HepG2 (cell line): ENCODE data around the gene DPH2. TPM values are rescaled to one million over a fixed set of nuclear protein-coding genes. Genes with fewer than 3 reads are reported as not detected.

Source experiments
- ATF7-NPFF ChIP-seq: sonication (generic); formaldehyde crosslinking; IDR thresholded peaks from 2 replicates; pipeline ENCODE4 v1.8.1; 2023; ENCODE audit warnings: mild to moderate bottlenecking, low read depth, missing genetic modification reagents, moderate library complexity
- BHLHE40 ChIP-seq: IDR thresholded peaks from 2 replicates; pipeline ENCODE4 v1.6.1; 2011; ENCODE audit warnings: low read length, improper control_type of control experiment
- HNRNPK ChIP-seq: fragments of 200-400 bp; formaldehyde crosslinking; IDR thresholded peaks from 2 replicates; pipeline ENCODE4 v1.6.1; 2018; ENCODE audit warnings: low read length, low read depth, moderate library complexity, mild to moderate bottlenecking; ENCODE audit not compliant: poor library complexity, severe bottlenecking
- POLR2G ChIP-seq: fragments of 200-400 bp; formaldehyde crosslinking; IDR thresholded peaks from 2 replicates; pipeline ENCODE4 v1.6.1; 2018; ENCODE audit warnings: mild to moderate bottlenecking, low read depth, low read length, moderate library complexity
- SKIL ChIP-seq: sonication (generic); formaldehyde crosslinking; IDR thresholded peaks from 2 replicates; pipeline ENCODE4 v1.8.0; 2022; ENCODE audit warnings: missing genetic modification reagents, mild to moderate bottlenecking, moderate library complexity, borderline replicate concordance
- ZNF282 ChIP-seq: fragments of 450-650 bp; IDR thresholded peaks from 2 replicates; pipeline ENCODE4 v1.6.1; 2018; ENCODE audit not compliant: partially characterized antibody
- ZNF407 ChIP-seq: sonication (generic); formaldehyde crosslinking; IDR thresholded peaks from one replicate; pipeline ENCODE4 v1.5.1; 2020; ENCODE audit warnings: mild to moderate bottlenecking, missing genetic modification reagents; ENCODE audit errors: not compliant biosample characterization
- ZNF446 ChIP-seq: sonication (generic); formaldehyde crosslinking; IDR thresholded peaks from 2 replicates; pipeline ENCODE4 v1.5.0; 2020; ENCODE audit warnings: mild to moderate bottlenecking, missing genetic modification reagents
- polyA plus RNA-seq, 8 experiments: library from polyadenylated mRNA; depleted of rRNA in 3 of 8; stranded (reverse) in 7 of 8; unstranded in 1 of 8; fragments of >200 nt; fragmentation: Illumina TruSeq in 4 of 8; extraction: Trizol in 4 of 8; gene quantifications; 2 replicates each; pipeline versions ENCODE4 v1.2.1 to v1.2.3, GENCODE V29; 2011 to 2016; ENCODE audit warnings: low read depth in 4 of 8, missing spikeins in 1 of 8, mixed read lengths in 1 of 8; ENCODE audit not compliant: insufficient read depth in 1 of 8
- total RNA-seq, 5 experiments: library from RNA; depleted of rRNA; stranded (reverse); fragments of >200 nt; fragmentation: Illumina TruSeq; extraction: Trizol; gene quantifications; 2 replicates each; pipeline ENCODE4 v1.2.3, GENCODE V29; 2016; ENCODE audit warnings: low read depth in 1 of 5
- TF ChIP-seq, protein P1 (sequence below): sonication (generic); formaldehyde crosslinking; IDR thresholded peaks from 2 replicates; pipeline ENCODE4 v1.4.0; 2020; ENCODE audit warnings: missing genetic modification reagents, borderline replicate concordance
- TF ChIP-seq, protein P2 (sequence below): sonication (generic); formaldehyde crosslinking; IDR thresholded peaks from 2 replicates; pipeline ENCODE4 v1.8.0; 2022; ENCODE audit warnings: mild to moderate bottlenecking, missing genetic modification reagents; ENCODE audit not compliant: insufficient replicate concordance

The DPH2 gene
- total and polyA plus RNA-seq, 2 of the 13 experiments (the other 11 are each of a cell fraction or from before 2014, with no cell fraction given) = 32.2 to 38.3 TPM

- TF ChIP-seq ZNF407 (CRISPR knock-in tag) (no peak), ZNF446 (CRISPR knock-in tag) (0 out of 2 replicates have a peak, but pooled peaks have one; percentile 61), POLR2G (peak; percentile 34; the same call in 1 of the 2 replicates), ZNF282 (no peak), ATF7-NPFF (CRISPR knock-in tag) (peak; percentile 15; the same call in 1 of the 2 replicates), BHLHE40 (no peak), SKIL (0 out of 2 replicates have a peak, but pooled peaks have one; percentile 29), HNRNPK (peak; percentile 33)
- TF ChIP-seq, protein P1, sequence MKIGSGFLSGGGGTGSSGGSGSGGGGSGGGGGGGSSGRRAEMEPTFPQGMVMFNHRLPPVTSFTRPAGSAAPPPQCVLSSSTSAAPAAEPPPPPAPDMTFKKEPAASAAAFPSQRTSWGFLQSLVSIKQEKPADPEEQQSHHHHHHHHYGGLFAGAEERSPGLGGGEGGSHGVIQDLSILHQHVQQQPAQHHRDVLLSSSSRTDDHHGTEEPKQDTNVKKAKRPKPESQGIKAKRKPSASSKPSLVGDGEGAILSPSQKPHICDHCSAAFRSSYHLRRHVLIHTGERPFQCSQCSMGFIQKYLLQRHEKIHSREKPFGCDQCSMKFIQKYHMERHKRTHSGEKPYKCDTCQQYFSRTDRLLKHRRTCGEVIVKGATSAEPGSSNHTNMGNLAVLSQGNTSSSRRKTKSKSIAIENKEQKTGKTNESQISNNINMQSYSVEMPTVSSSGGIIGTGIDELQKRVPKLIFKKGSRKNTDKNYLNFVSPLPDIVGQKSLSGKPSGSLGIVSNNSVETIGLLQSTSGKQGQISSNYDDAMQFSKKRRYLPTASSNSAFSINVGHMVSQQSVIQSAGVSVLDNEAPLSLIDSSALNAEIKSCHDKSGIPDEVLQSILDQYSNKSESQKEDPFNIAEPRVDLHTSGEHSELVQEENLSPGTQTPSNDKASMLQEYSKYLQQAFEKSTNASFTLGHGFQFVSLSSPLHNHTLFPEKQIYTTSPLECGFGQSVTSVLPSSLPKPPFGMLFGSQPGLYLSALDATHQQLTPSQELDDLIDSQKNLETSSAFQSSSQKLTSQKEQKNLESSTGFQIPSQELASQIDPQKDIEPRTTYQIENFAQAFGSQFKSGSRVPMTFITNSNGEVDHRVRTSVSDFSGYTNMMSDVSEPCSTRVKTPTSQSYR = peak; percentile 52; the same call in 1 of the 2 replicates
- TF ChIP-seq, protein P2, sequence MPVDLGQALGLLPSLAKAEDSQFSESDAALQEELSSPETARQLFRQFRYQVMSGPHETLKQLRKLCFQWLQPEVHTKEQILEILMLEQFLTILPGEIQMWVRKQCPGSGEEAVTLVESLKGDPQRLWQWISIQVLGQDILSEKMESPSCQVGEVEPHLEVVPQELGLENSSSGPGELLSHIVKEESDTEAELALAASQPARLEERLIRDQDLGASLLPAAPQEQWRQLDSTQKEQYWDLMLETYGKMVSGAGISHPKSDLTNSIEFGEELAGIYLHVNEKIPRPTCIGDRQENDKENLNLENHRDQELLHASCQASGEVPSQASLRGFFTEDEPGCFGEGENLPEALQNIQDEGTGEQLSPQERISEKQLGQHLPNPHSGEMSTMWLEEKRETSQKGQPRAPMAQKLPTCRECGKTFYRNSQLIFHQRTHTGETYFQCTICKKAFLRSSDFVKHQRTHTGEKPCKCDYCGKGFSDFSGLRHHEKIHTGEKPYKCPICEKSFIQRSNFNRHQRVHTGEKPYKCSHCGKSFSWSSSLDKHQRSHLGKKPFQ (CRISPR knock-in tag) = peak; percentile 11
Measured at GRCh38 chr1:43975249-43975961, 5.6 kb downstream of the DPH2 start (continued).
